ENCODE measurements around the gene CLCN6.

Gene CLCN6

GRCh38 chr1:11813021-11813420 is 7.0 kb downstream of the CLCN6 start:
- peaks cover 9% of the 10 kb centered on the region for H3K36me3 ChIP-seq (replicated peaks; ENCODE audit: insufficient read depth, low read length)
- TF ChIP-seq EZH2 (optimal IDR thresholded peaks at IDR 0.05; ENCODE audit: low read depth, low read length) (no peak), CTCF (IDR thresholded peaks at IDR 0.05; ENCODE audit: low read length) (no peak), EZH2phosphoT487 (IDR thresholded peaks at IDR 0.05; ENCODE audit: low read length) (no peak)
- no peaks in the 10 kb centered on the region for H4K20me1 ChIP-seq (ENCODE audit: insufficient read depth, low read length)
- no peaks in the 10 kb centered on the region for H3K9me2 ChIP-seq (replicated peaks; ENCODE audit: insufficient read depth, low read length)
- H3K79me2 ChIP-seq (ENCODE audit: low read length), result peaks cover 10% of the 10 kb centered on the region
- no peak overlapping the region for H3K9ac ChIP-seq (ENCODE audit: low read length)
- H2AFZ ChIP-seq (ENCODE audit: low read length), result no peak overlapping the region
- H3K4me2 ChIP-seq (ENCODE audit: low read depth, low read length), result no peak overlapping the region
- no peaks in the 10 kb centered on the region for H3K27me3 ChIP-seq (replicated peaks; ENCODE audit: insufficient read depth, low read length)
- no peak for DNase-seq
- H3K4me1 ChIP-seq (ENCODE audit: low read length), result no peaks in the 10 kb centered on the region
- no peaks in the 10 kb centered on the region for H3F3A ChIP-seq (ENCODE audit: insufficient read depth, low read length)
- no peak overlapping the region for H3K27ac ChIP-seq (ENCODE audit: low read length)
- no peaks in the 10 kb centered on the region for H3K9me3 ChIP-seq (replicated peaks; ENCODE audit: insufficient read depth, low read length)
- no peak overlapping the region for H3K4me3 ChIP-seq (ENCODE audit: low read length)

- H3K4me1 ChIP-seq (ENCODE audit: low read length), result no peaks in the 10 kb centered on the region
- H3K9me3 ChIP-seq (replicated peaks; ENCODE audit: insufficient read depth, low read length), result no peaks in the 10 kb centered on the region
- H4K20me1 ChIP-seq (ENCODE audit: insufficient read depth, low read length), result no peaks in the 10 kb centered on the region
- TF ChIP-seq EZH2 (optimal IDR thresholded peaks at IDR 0.05; ENCODE audit: low read depth, low read length) (no peak), EZH2phosphoT487 (IDR thresholded peaks at IDR 0.05; ENCODE audit: low read length) (no peak), CTCF (IDR thresholded peaks at IDR 0.05; ENCODE audit: low read length) (no peak)
- no peak overlapping the region for H3K9ac ChIP-seq (ENCODE audit: low read length)
- no peak overlapping the region for H3K4me3 ChIP-seq (ENCODE audit: low read length)
- H3K27ac ChIP-seq (ENCODE audit: low read length), result no peak overlapping the region
- no peaks in the 10 kb centered on the region for H3K9me2 ChIP-seq (replicated peaks; ENCODE audit: insufficient read depth, low read length)
- no peaks in the 10 kb centered on the region; the same call in 1 of the 2 replicates for H3K79me2 ChIP-seq (ENCODE audit: low read length)
- H2AFZ ChIP-seq (ENCODE audit: low read length), result no peak overlapping the region
- H3K27me3 ChIP-seq (replicated peaks; ENCODE audit: insufficient read depth, low read length), result no peaks in the 10 kb centered on the region
- no peak for DNase-seq
- no peak overlapping the region for H3K4me2 ChIP-seq (ENCODE audit: low read depth, low read length)
- H3F3A ChIP-seq (ENCODE audit: insufficient read depth, low read length), result no peaks in the 10 kb centered on the region
- H3K36me3 ChIP-seq (replicated peaks; ENCODE audit: insufficient read depth, low read length), result peaks cover 9% of the 10 kb centered on the region
Measured at GRCh38 chr1:11817192-11817591, 11.2 kb downstream of the CLCN6 start.

GRCh38 chr1:11822091-11822490 is 16.1 kb downstream of the CLCN6 start:
- Histone ChIP-seq H3K27me3 (replicated peaks; ENCODE audit: insufficient read depth, low read length) (no peaks in the 10 kb centered on the region), H3F3A (ENCODE audit: insufficient read depth, low read length) (no peaks in the 10 kb centered on the region), H3K9me2 (replicated peaks; ENCODE audit: insufficient read depth, low read length) (no peaks in the 10 kb centered on the region), H4K20me1 (ENCODE audit: insufficient read depth, low read length) (no peaks in the 10 kb centered on the region), H3K36me3 (replicated peaks; ENCODE audit: insufficient read depth, low read length) (peaks cover 6% of the 10 kb centered on the region), H3K4me2 (ENCODE audit: low read depth, low read length) (no peak overlapping the region), H3K9me3 (replicated peaks; ENCODE audit: insufficient read depth, low read length) (no peaks in the 10 kb centered on the region), H3K4me3 (ENCODE audit: low read length) (no peak overlapping the region), H3K9ac (ENCODE audit: low read length) (no peak overlapping the region), H3K4me1 (ENCODE audit: low read length) (no peaks in the 10 kb centered on the region), H3K27ac (ENCODE audit: low read length) (no peak overlapping the region), H2AFZ (ENCODE audit: low read length) (no peak overlapping the region), H3K79me2 (ENCODE audit: low read length) (no peaks in the 10 kb centered on the region)
- TF ChIP-seq EZH2 (optimal IDR thresholded peaks at IDR 0.05; ENCODE audit: low read depth, low read length) (no peak), EZH2phosphoT487 (IDR thresholded peaks at IDR 0.05; ENCODE audit: low read length) (no peak), CTCF (IDR thresholded peaks at IDR 0.05; ENCODE audit: low read length) (no peak)
- DNase-seq, result no peak

Measured in MM.1S (cell line).